ENCODE data around the gene FAIM. TPM values are rescaled to one million over a fixed set of nuclear protein-coding genes. Genes with fewer than 3 reads are reported as not detected.

FAIM gene
- total RNA-seq, 1 experiment from 2014 or later, result 15.0 TPM

DNA sequence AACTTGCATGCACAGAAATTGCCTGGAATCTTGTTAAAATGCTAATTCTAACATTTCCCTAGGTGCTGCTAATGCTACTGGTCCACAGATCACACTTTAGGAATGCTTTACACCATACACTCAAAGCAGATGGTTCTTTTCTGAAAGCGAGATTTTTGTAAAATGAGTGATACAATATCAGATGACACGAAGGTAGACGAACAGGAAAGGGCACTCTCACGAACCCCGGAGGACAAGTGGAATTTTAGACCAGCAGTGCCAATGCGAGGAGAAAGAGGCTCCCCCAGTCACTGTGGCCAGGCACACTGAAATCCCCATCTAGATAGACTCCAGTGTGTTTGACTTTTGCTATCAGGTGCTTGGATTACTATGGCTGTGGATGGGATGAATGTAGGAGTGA lies 21.0 kb downstream of the FAIM start:
- Mint-ChIP-seq H3K27me3 (ENCODE audit: insufficient read depth, unreplicated experiment) (no peaks in the 10 kb centered on the region), H3K4me3 (ENCODE audit: unreplicated experiment) (no peak overlapping the region), H3K27ac (ENCODE audit: low read depth, unreplicated experiment) (no peak overlapping the region), H3K4me1 (ENCODE audit: insufficient read depth, unreplicated experiment) (peaks cover 7% of the 10 kb centered on the region), H3K36me3 (ENCODE audit: insufficient read depth, unreplicated experiment) (peaks cover 19% of the 10 kb centered on the region), H3K9me3 (ENCODE audit: unreplicated experiment) (no peaks in the 10 kb centered on the region)
- DNase-seq (ENCODE audit: unreplicated experiment), result no peak
- intact Hi-C loops (cut with micrococcal nuclease), result no loop called here
- CTCF ChIA-PET, result no interaction called here
- BruUV-seq (replicated peaks), result no TSS peak
- POLR2A ChIA-PET, result no interaction called here
- TF ChIP-seq, protein P1, sequence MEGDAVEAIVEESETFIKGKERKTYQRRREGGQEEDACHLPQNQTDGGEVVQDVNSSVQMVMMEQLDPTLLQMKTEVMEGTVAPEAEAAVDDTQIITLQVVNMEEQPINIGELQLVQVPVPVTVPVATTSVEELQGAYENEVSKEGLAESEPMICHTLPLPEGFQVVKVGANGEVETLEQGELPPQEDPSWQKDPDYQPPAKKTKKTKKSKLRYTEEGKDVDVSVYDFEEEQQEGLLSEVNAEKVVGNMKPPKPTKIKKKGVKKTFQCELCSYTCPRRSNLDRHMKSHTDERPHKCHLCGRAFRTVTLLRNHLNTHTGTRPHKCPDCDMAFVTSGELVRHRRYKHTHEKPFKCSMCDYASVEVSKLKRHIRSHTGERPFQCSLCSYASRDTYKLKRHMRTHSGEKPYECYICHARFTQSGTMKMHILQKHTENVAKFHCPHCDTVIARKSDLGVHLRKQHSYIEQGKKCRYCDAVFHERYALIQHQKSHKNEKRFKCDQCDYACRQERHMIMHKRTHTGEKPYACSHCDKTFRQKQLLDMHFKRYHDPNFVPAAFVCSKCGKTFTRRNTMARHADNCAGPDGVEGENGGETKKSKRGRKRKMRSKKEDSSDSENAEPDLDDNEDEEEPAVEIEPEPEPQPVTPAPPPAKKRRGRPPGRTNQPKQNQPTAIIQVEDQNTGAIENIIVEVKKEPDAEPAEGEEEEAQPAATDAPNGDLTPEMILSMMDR (IDR thresholded peaks at IDR 0.05; ENCODE audit: unreplicated experiment), result no peak

DNA sequence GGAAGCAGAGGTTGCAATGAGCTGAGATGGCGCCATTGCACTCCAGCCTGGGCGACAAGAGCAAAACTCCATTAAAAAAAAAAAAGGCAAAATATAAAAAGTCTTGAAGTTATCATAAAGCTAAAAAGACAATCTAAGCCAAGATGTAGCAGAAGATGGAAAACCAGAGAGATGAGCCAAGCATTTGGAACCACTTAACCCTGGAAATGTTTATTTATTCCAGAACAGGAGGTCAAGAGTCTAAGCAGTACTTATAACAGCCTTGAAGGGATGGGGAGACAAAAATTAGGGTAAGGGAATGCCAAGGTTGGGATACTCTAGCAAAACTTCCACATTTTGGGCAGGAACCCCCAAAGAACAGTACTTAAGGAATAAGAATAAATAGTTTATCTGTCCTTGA lies 30.1 kb downstream of the FAIM start:
- no peak for DNase-seq (ENCODE audit: unreplicated experiment)
- H3K4me1 Mint-ChIP-seq (ENCODE audit: insufficient read depth, unreplicated experiment), result no peaks in the 10 kb centered on the region
- no TSS peak for BruUV-seq (replicated peaks)
- ChIA-PET CTCF (no interaction called here), POLR2A (no interaction called here)
- TF ChIP-seq, protein P1 (IDR thresholded peaks at IDR 0.05; ENCODE audit: unreplicated experiment), result no peak
- peaks cover 10% of the 10 kb centered on the region for H3K36me3 Mint-ChIP-seq (ENCODE audit: insufficient read depth, unreplicated experiment)
- intact Hi-C loops (cut with micrococcal nuclease), result no loop called here
- no peaks in the 10 kb centered on the region for H3K9me3 Mint-ChIP-seq (ENCODE audit: unreplicated experiment)
- H3K27ac Mint-ChIP-seq (ENCODE audit: low read depth, unreplicated experiment), result no peak overlapping the region
- no peak overlapping the region for H3K4me3 Mint-ChIP-seq (ENCODE audit: unreplicated experiment)
- H3K27me3 Mint-ChIP-seq (ENCODE audit: insufficient read depth, unreplicated experiment), result no peaks in the 10 kb centered on the region

DNA sequence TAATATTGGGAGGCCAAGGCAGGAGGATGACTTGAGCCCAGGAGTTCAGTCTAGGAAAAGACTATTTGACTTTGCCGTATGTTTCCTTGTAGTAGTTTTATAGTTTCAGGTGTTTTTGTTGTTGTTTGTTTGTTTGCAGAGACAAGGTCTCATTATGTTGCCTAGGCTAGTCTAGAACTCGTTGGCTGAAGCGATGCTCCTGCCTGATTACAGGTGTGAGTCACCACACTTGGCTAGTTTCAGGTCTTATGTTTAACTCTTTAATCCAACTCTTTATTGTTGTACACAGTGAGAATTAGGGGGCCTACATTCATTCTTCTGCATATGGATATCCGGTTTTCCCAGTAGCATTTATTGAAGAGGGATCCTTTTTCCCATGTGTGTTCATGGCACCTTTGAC lies 32.0 kb downstream of the FAIM start:
- ChIA-PET CTCF (interaction anchor here (0.6 to 2.0 kb wide), 3 partner anchors 125 to 283 kb away, joined by 3 to 5 read pairs (median 4); no protein-coding TSS in a partner anchor), POLR2A (no interaction called here)
- Mint-ChIP-seq H3K27ac (ENCODE audit: low read depth, unreplicated experiment) (no peak overlapping the region), H3K9me3 (ENCODE audit: unreplicated experiment) (peaks cover 8% of the 10 kb centered on the region), H3K4me3 (ENCODE audit: unreplicated experiment) (no peak overlapping the region), H3K27me3 (ENCODE audit: insufficient read depth, unreplicated experiment) (no peaks in the 10 kb centered on the region), H3K4me1 (ENCODE audit: insufficient read depth, unreplicated experiment) (no peaks in the 10 kb centered on the region), H3K36me3 (ENCODE audit: insufficient read depth, unreplicated experiment) (peaks cover 10% of the 10 kb centered on the region)
- TF ChIP-seq, protein P1 (IDR thresholded peaks at IDR 0.05; ENCODE audit: unreplicated experiment), result no peak
- DNase-seq (ENCODE audit: unreplicated experiment), result peak; percentile 16
- no TSS peak for BruUV-seq (replicated peaks)
- intact Hi-C loops (cut with micrococcal nuclease), result no loop called here

DNA sequence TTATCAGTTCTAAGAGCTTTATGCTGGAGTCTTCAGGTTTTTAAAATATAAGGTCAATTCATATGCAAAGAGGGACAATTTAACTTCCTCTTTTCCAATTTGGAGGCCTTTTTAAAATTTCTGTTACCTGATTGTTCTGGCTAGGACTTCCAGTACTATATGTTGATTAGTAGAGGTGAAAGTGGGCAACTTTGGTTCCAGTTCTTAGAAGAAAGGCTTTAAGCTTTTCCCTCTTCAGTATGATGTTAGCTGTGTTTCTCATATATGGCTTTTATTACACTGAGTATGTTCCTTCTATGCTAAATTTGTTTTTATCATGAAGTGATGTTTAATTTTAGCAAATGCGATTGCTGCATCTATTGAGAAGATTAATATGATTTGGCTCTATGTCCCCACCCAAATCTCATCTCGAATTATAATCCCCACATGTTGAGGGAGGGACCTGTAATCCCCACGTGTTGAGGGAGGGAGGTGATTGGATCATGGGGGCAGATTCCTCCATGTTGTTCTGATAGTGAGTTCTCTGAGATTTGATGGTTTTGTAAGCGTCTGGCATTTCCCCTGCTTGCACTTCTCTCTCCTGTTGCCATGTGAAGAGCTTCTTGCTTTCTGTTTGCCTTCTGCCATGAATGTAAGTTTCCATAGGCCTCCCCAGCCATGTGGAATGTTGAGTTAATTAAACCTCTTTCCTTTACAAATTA lies 33.8 kb downstream of the FAIM start:
- no TSS peak for BruUV-seq (replicated peaks)
- CTCF ChIA-PET, result interaction anchor here (0.9 to 2.0 kb wide), 2 partner anchors 273 to 281 kb away, joined by 3 to 5 read pairs; no protein-coding TSS in a partner anchor
- intact Hi-C loops (cut with micrococcal nuclease), result no loop called here
- Mint-ChIP-seq H3K4me1 (ENCODE audit: insufficient read depth, unreplicated experiment) (no peaks in the 10 kb centered on the region), H3K4me3 (ENCODE audit: unreplicated experiment) (no peak overlapping the region), H3K36me3 (ENCODE audit: insufficient read depth, unreplicated experiment) (peaks cover 5% of the 10 kb centered on the region), H3K27ac (ENCODE audit: low read depth, unreplicated experiment) (no peak overlapping the region), H3K27me3 (ENCODE audit: insufficient read depth, unreplicated experiment) (no peaks in the 10 kb centered on the region), H3K9me3 (ENCODE audit: unreplicated experiment) (peaks cover 10% of the 10 kb centered on the region)
- DNase-seq (ENCODE audit: unreplicated experiment), result no peak
- TF ChIP-seq, protein P1 (IDR thresholded peaks at IDR 0.05; ENCODE audit: unreplicated experiment), result no peak
- POLR2A ChIA-PET, result interaction anchor here (1.3 to 1.8 kb wide), 2 partner anchors 11 to 16 kb away, joined by 4 to 5 read pairs; no protein-coding TSS in a partner anchor

Measured in MCF 10A (cell line).